SK-N-SH treated with all-trans-retinoic acid at 6 μM for 48 hours (cell line): Measurements from ENCODE around the gene ZNF511.

ENCODE experiments used
- BACH2 ChIP-seq: fragments of 250-450 bp; sonication (Bioruptor Pico); IDR thresholded peaks from 2 replicates; pipeline ENCODE4 v1.9.0; 2021; ENCODE audit warnings: mild to moderate bottlenecking, borderline replicate concordance
- CSDC2 ChIP-seq: fragments of 250-450 bp; sonication (Bioruptor Pico); IDR thresholded peaks from 2 replicates; pipeline ENCODE4 v1.5.0; 2020; ENCODE audit warnings: mild to moderate bottlenecking, moderate library complexity
- ESRRG ChIP-seq: fragments of 250-450 bp; sonication (Bioruptor Pico); IDR thresholded peaks from 2 replicates; pipeline ENCODE4 v1.6.1; 2021; ENCODE audit warnings: mild to moderate bottlenecking
- GLIS3 ChIP-seq: fragments of 250-450 bp; sonication (Bioruptor Pico); IDR thresholded peaks from 2 replicates; pipeline ENCODE4 v1.5.0; 2020; ENCODE audit warnings: mild to moderate bottlenecking, moderate library complexity
- OSR1 ChIP-seq: fragments of 250-450 bp; sonication (Bioruptor Pico); IDR thresholded peaks from 2 replicates; pipeline ENCODE4 v1.8.0; 2022; ENCODE audit warnings: moderate library complexity, mild to moderate bottlenecking, inconsistent platforms
- PPARA ChIP-seq: fragments of 250-450 bp; sonication (Bioruptor Pico); IDR thresholded peaks from 2 replicates; pipeline ENCODE4 v1.5.0; 2020; ENCODE audit warnings: mild to moderate bottlenecking, borderline replicate concordance
- SNAI2 ChIP-seq: fragments of 250-450 bp; sonication (Bioruptor Pico); IDR thresholded peaks from 2 replicates; pipeline ENCODE4 v1.5.0; 2020; ENCODE audit warnings: mild to moderate bottlenecking, moderate library complexity
- ZNF565 ChIP-seq: fragments of 450-650 bp; formaldehyde crosslinking; conservative IDR thresholded peaks from 2 replicates; pipeline ENCODE4 v1.5.0; 2020; ENCODE audit warnings: low read depth, mild to moderate bottlenecking, moderate library complexity
- ZNF8 ChIP-seq: fragments of 450-650 bp; formaldehyde crosslinking; IDR thresholded peaks from 2 replicates; pipeline ENCODE4 v1.5.0; 2020; ENCODE audit warnings: mild to moderate bottlenecking, moderate library complexity
- TF ChIP-seq, protein P1 (sequence below): fragments of 250-450 bp; sonication (Bioruptor Pico); IDR thresholded peaks from 2 replicates; pipeline ENCODE4 v1.5.1; 2020; ENCODE audit warnings: low read depth, mild to moderate bottlenecking, moderate library complexity
- TF ChIP-seq, protein P2 (sequence below): fragments of 250-450 bp; sonication (Bioruptor Pico); IDR thresholded peaks from 2 replicates; pipeline ENCODE4 v1.8.0; 2020; ENCODE audit warnings: mild to moderate bottlenecking, moderate library complexity, borderline replicate concordance

DNA sequence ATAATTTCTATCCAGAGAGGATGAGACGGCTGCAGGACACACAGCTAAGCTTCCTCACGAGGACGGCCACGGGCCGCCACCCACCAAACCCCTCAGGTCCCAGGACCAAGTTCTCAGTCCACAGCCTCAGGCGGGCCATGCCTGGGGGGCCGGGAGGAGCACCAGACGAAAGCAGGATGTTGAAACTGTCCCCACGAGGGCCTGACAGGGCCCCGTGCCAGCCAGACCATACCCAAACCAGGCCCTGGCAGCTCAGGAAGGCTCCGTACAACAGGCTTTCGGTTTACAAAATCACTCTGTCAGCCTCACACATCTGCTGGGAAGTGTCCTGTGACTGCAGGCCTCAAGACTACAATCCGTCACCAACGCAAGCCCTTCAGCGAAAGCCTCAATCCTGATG is 14.5 kb upstream of the ZNF511 start:
- TF ChIP-seq ZNF8 (CRISPR knock-in tag) (no peak), OSR1 (no peak), CSDC2 (CRISPR knock-in tag) (no peak), ESRRG (CRISPR knock-in tag) (no peak), GLIS3 (CRISPR knock-in tag) (no peak), BACH2 (CRISPR knock-in tag) (no peak), ZNF565 (CRISPR knock-in tag) (no peak), PPARA (CRISPR knock-in tag) (no peak), SNAI2 (CRISPR knock-in tag) (no peak)
- TF ChIP-seq, protein P1, sequence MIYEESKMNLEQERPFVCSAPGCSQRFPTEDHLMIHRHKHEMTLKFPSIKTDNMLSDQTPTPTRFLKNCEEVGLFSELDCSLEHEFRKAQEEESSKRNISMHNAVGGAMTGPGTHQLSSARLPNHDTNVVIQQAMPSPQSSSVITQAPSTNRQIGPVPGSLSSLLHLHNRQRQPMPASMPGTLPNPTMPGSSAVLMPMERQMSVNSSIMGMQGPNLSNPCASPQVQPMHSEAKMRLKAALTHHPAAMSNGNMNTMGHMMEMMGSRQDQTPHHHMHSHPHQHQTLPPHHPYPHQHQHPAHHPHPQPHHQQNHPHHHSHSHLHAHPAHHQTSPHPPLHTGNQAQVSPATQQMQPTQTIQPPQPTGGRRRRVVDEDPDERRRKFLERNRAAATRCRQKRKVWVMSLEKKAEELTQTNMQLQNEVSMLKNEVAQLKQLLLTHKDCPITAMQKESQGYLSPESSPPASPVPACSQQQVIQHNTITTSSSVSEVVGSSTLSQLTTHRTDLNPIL (CRISPR knock-in tag) = no peak
- TF ChIP-seq, protein P2, sequence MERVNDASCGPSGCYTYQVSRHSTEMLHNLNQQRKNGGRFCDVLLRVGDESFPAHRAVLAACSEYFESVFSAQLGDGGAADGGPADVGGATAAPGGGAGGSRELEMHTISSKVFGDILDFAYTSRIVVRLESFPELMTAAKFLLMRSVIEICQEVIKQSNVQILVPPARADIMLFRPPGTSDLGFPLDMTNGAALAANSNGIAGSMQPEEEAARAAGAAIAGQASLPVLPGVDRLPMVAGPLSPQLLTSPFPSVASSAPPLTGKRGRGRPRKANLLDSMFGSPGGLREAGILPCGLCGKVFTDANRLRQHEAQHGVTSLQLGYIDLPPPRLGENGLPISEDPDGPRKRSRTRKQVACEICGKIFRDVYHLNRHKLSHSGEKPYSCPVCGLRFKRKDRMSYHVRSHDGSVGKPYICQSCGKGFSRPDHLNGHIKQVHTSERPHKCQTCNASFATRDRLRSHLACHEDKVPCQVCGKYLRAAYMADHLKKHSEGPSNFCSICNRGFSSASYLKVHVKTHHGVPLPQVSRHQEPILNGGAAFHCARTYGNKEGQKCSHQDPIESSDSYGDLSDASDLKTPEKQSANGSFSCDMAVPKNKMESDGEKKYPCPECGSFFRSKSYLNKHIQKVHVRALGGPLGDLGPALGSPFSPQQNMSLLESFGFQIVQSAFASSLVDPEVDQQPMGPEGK = no peak
